GM21737 (cell line): ENCODE results near the gene WDR31.

Experiments
- ATAC-seq: cut with Tn5 transposase; IDR thresholded peaks from one replicate; pipeline ENCODE4 v1.9.1; 2021; ENCODE audit warnings: mild to moderate bottlenecking, moderate library complexity; ENCODE audit not compliant: unreplicated experiment

Gene WDR31

GRCh38 chr9:113341712-113342410 is 1.8 kb upstream of the WDR31 start:
- ATAC-seq = no peak

- ATAC-seq = no peak
Measured at GRCh38 chr9:113337714-113338113, 2.4 kb downstream of the WDR31 start.

- no peak for ATAC-seq
Measured at GRCh38 chr9:113331780-113332179, 8.3 kb downstream of the WDR31 start.

DNA sequence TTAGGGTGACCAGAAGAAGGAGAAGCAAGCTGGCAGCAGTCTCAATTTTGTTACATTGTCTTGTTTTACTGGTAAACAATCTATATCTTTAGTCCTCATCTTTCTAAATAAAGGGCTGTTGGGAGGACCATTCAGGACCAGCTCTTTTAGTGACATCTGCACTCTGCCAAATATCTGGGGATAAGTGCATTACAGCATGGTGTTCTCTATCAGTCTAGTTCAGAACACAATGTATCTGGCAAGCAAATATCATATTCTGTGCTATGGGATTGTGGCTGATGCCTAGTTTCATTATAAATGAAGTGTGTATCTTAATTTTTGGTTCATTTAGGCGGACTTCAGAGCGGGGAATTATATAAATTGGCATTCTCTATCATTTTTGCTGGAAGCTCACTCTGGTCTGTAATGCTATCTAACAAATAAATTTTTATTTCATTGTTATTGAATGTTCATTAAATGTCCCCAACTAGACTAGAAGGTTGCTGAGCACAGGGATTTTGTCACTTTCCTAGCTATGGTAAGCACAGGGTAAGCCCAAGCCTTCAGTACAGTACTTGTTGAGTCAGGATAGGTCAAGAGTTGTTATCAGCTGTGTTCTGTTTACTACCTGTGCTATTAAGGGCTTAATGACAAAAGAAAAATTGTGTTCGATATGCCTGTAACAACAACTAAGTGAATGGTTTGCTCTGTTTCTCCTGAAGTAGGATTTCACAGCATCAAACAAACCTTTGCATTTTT is 11.9 kb downstream of the WDR31 start:
- ATAC-seq = no peak

DNA sequence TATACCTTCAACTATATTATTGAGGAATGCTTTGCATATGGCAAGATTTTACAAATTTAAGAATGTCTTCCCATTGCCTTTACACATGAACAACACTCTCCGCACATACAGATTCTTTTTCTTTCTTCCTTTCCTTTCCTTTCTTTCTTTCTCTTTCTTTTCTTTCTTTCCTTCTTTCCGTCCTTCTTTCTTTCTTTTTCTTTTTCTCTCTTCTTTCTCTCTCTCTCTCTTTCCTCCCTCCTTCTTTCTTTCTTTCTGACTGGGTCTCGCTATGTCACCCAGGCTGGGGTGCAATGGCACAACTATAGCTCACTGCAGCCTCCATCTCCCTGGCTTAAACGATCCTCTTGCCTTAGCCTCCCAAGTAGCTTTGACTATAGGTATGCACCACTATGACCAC is 13.8 kb downstream of the WDR31 start:
- ATAC-seq = no peak

DNA sequence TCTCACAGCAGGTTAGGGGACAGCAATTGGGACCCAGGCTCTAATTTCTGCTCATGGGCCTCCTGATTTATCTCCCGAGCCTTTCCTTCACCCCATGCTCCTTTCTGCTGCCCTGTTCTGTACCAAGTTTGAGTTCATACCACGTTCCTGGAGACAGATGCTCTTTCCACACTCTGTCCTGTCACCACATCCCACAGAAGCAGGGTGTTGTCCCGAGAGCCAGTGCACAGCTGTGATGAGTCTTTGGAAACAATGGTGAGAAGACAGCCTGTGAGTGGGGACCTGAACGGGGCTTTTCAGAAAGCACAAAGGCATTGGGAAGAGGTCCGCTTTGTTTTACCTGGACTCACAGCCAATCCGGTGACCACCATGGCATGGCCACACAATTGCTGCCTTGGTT is 17.4 kb downstream of the WDR31 start:
- ATAC-seq = no peak

GRCh38 chr9:113320051-113320450 is 20.0 kb downstream of the WDR31 start:
- no peak for ATAC-seq

GRCh38 chr9:113319054-113319453 is 21.0 kb downstream of the WDR31 start:
- ATAC-seq = no peak

GRCh38 chr9:113317777-113318176 is 22.3 kb downstream of the WDR31 start:
- no peak for ATAC-seq

- no peak for ATAC-seq
Measured at GRCh38 chr9:113316030-113316429, 24.0 kb downstream of the WDR31 start.

GRCh38 chr9:113315231-113315630 is 24.8 kb downstream of the WDR31 start:
- no peak for ATAC-seq

DNA sequence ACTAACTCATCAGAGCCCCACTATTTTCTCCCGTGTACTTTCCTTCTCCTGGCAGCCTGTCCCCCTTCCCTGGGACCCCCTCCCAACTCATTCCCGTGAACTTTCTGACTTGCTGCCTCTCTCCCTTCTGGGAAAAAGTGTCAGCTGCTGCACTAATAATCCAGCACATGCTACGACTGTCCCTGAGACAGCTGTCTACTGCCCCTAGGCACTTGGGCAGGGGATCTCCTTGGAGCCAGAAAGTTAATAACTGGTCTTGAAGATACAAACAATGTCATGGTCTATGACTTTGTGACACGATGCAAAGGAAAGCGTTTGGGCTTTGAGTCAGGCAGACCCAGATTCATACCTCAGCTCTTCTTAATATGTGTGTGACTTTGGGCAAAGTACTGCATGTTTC is 26.8 kb downstream of the WDR31 start:
- ATAC-seq = no peak

- no peak for ATAC-seq
Measured at GRCh38 chr9:113311961-113312360, 28.1 kb downstream of the WDR31 start.

DNA sequence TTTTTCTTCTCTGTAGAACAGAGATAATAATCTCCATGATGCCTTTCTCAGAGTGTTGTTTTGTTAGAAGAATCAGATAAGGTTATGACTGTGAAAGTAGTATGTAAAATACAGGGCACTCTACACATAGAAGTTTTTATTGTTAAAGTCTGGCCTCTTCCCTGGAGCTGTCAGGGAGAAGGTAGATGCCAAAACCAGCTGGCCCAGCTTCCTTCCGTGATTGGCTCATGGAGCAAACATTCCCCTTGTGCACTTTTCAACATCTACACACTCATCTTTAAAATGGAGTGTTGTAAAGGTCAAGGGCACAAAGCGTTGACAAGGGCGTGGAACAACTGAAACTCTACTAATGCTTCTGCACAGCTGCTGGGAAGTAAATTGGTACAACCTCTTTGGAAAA is 29.5 kb downstream of the WDR31 start:
- ATAC-seq = no peak

DNA sequence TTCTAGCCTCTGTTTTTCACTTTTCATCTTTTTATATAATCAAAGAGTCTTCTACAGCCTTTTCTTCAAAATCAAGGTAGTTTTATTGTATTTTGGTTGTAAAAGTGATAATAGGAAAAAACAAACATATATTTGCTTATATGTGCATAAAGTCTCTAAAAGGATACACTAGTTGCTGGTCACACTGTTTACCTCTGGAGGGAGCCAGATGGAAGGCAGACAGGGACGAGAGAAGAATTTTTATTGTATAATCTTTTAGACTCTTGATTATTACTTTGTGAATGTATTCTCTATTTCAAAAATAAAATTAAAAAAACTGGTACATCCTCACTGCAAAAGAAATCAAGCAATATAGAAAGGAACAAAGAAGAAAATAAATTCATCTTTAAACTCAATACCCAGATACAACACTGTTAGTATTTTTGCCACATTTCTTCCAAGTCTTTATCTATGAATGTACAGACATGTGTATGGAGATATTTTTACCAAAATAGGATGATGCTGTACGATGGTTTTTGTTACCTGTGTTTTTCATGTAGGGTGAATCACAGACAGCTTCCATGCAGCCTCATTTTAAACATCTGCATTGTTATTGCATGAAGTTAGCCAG is 30.8 kb downstream of the WDR31 start:
- no peak for ATAC-seq

GRCh38 chr9:113307396-113307975 is 32.6 kb downstream of the WDR31 start:
- no peak for ATAC-seq

- no peak for ATAC-seq
Measured at GRCh38 chr9:113306566-113306965, 33.5 kb downstream of the WDR31 start.

- no peak for ATAC-seq
Measured at GRCh38 chr9:113302792-113303418, 37.2 kb downstream of the WDR31 start, which contains the start of gene RNF183. RNF183 (minus strand) TSS chr9:113303376; CDS start chr9:113298184, 5,192 bp downstream.

DNA sequence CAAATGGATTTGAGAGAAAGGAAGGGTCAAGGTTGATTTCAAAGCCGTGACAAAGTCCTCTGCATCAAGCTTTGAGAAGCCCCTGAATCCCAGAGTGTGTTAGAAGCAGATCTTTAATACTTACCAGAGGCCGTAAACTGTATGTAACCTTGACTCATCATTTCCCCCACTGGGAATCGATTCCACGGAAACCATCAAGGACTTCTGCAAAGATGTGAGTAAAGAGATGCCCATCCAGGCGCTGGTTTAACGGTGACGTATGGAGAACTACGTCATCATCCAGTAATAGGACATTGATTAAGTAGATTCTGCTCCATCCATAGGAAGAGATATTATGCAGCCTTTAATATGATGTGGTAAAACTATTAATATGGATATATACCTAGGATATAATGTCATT is 38.5 kb downstream of the WDR31 start:
- ATAC-seq = no peak

DNA sequence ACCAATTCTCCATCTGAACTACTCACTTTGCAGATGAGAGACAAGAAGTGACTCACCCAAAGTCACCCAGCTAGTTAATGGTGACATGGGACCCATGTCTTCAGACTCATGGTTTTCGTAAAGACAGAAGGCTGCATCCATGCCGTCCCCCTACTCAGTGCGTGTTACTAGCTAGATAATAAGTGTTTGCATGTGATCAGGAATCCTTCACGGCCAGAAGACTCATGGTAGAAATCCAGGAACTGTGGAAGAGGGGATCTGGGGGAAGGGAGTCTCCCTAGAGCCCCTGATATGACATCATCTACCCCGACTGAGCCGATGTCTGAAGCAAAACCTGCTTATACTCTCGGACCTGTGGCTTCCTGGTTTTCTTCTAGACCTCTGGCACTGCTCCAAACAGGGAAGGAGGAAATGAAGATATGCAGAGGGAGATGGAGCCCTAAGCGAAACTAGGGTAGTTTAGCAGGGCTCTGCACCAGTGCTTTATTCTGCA is 40.2 kb downstream of the WDR31 start:
- no peak for ATAC-seq
